Breast epithelium (tissue), 4 donors: ENCODE results near the gene KCNJ10. TPM values are rescaled to one million over a fixed set of nuclear protein-coding genes. Genes with fewer than 3 reads are reported as not detected.
A peak's percentile ranks its signal among the peaks of the same experiment; 100 is the strongest.

ENCODE experiments used
- DNase-seq, 2 donors: peaks; one replicate each; pipeline ENCODE4 v3.0.0-alpha.2; 2019; ENCODE audit warnings: low spot score in 2 of 2
- H3K27ac ChIP-seq, 2 donors: fragments of 200-600 bp; sonication (generic) in 1 of 2; one replicate each; pipeline ENCODE4 v1.5.1; 2016 to 2019; ENCODE audit warnings: mild to moderate bottlenecking in 1 of 2
- H3K27me3 ChIP-seq, 2 donors: fragments of 200-600 bp; sonication (generic) in 1 of 2; one replicate each; pipeline versions ENCODE4 v1.5.1 to v1.6.0; 2017 to 2019; ENCODE audit warnings: control low read depth in 1 of 2, mild to moderate bottlenecking in 1 of 2
- H3K36me3 ChIP-seq: fragments of 200-600 bp; one replicate; pipeline ENCODE4 v1.5.1; 2019
- H3K4me1 ChIP-seq, 2 donors: fragments of 200-600 bp; sonication (generic); one replicate each; pipeline ENCODE4 v1.5.1; 2016 to 2019; ENCODE audit warnings: control low read depth in 1 of 2
- H3K4me3 ChIP-seq, 3 donors: fragments of 200-600 bp; sonication (generic); 1 replicate in 2 of 3; 2 replicates in 1 of 3; pipeline ENCODE4 v1.5.1; 2016 to 2019; ENCODE audit warnings: mild to moderate bottlenecking in 3 of 3, moderate library complexity in 2 of 3
- H3K9me3 ChIP-seq, 2 donors: fragments of 200-600 bp; sonication (generic) in 1 of 2; one replicate each; pipeline ENCODE4 v1.5.1; 2016 to 2019; ENCODE audit warnings: control low read depth in 1 of 2
- POLR2A ChIP-seq: fragments of 450-650 bp; IDR thresholded peaks from one replicate; pipeline ENCODE4 v1.6.1; 2016; ENCODE audit warnings: antibody characterized with exemption, mild to moderate bottlenecking, moderate library complexity
- POLR2AphosphoS5 ChIP-seq, 3 donors: sonication (generic); formaldehyde crosslinking; IDR thresholded peaks; one replicate each; pipeline ENCODE4 v1.6.1; 2017; ENCODE audit warnings: antibody characterized with exemption in 3 of 3
- intact Hi-C: fragments of 100-400 bp; cut with DNase I; formaldehyde crosslinking; loops from one replicate; pipeline ENCODE4 v1.15.1; 2023; ENCODE audit warnings: low total_unique reads
- total RNA-seq, 3 donors: library from RNA; depleted of rRNA; stranded (reverse); fragments of >200 nt; gene quantifications; one replicate each; pipeline ENCODE4 v1.1.0, GENCODE V29; 2016
- TF ChIP-seq, protein P1 (sequence below), 3 donors: fragments of 450-650 bp; IDR thresholded peaks; one replicate each; pipeline ENCODE4 v1.5.1; 2016 to 2017; ENCODE audit warnings: antibody characterized with exemption in 3 of 3, mild to moderate bottlenecking in 3 of 3, moderate library complexity in 3 of 3

Gene KCNJ10
- total RNA-seq, 3 donors from 2014 or later, result 0.15 TPM; not detected in 2

DNA sequence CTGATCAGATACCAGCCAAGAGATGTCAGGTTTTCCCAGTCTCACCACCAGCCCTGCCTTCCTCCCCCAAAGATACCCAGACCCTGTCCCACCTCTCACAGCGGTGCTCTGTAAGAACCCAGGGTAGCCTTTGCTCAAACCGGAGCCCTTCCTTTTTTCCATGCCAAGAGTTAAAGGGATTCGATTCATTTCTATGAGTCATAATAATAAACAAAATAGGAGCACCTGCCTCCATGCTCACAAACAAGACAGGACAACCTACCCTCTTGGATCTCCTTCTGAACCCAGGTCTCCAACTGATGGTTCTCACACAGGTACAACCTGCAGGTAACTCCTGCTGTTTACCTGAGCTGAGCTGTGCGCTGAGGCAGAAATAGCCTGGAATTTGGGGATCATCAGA is 39.7 kb upstream of the KCNJ10 start:
- H3K36me3 ChIP-seq, result no peaks in the 10 kb centered on the region
- DNase-seq, result no peak
- no peaks in the 10 kb centered on the region for H3K27me3 ChIP-seq
- no peak overlapping the region for H3K4me3 ChIP-seq
- peak overlapping the region; percentile 7 to 25 for H3K27ac ChIP-seq
- no peaks in the 10 kb centered on the region for H3K4me1 ChIP-seq
- intact Hi-C loops, result no loop called here
- H3K9me3 ChIP-seq, result no peaks in the 10 kb centered on the region
- TF ChIP-seq POLR2A (no peak), POLR2AphosphoS5 (IDR thresholded peaks at IDR 0.05) (no peak)
- TF ChIP-seq, protein P1, sequence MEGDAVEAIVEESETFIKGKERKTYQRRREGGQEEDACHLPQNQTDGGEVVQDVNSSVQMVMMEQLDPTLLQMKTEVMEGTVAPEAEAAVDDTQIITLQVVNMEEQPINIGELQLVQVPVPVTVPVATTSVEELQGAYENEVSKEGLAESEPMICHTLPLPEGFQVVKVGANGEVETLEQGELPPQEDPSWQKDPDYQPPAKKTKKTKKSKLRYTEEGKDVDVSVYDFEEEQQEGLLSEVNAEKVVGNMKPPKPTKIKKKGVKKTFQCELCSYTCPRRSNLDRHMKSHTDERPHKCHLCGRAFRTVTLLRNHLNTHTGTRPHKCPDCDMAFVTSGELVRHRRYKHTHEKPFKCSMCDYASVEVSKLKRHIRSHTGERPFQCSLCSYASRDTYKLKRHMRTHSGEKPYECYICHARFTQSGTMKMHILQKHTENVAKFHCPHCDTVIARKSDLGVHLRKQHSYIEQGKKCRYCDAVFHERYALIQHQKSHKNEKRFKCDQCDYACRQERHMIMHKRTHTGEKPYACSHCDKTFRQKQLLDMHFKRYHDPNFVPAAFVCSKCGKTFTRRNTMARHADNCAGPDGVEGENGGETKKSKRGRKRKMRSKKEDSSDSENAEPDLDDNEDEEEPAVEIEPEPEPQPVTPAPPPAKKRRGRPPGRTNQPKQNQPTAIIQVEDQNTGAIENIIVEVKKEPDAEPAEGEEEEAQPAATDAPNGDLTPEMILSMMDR (IDR thresholded peaks at IDR 0.05), result no peak

DNA sequence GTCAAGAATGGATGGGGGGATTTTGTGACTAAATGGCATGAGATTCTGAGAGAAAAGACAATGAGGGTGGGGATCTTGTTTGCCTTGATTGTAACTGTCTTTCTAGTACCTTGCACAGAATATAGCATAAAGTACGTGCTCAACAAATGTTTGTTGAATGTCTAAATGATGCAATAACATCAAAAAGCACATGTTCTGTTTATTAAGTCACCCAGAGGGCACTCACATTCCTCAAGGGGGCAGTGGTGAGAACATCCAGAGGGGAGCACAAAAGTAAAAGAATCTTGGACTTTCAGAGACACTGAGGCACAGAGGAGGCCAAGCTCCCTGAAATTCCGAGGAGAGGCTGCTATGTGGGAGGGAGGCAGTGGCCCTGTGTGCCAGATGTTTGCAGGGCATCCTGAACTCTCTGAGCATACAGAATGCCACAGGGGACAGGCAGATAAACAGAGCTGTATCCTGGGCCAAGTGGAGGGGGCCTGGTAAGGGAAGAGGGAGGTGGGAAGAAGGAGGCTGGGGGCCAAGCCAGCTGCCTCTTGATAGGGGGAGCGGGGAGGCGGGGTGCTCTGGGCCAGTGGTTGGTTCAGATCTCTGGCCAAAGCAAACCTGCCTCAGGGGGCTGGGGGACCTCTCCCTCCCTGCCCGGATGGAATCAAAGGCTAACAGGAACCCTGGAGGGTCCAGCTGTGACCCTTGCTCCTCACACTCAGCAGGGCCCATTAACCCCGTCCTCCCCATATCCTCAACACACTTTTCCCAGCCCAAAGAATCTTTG is 39.1 kb upstream of the KCNJ10 start:
- no peak for DNase-seq
- no peaks in the 10 kb centered on the region for H3K36me3 ChIP-seq
- peaks cover under 1 to 4% of the 10 kb centered on the region in 2 donors for H3K4me1 ChIP-seq
- intact Hi-C loops, result no loop called here
- TF ChIP-seq POLR2A, result no peak
- TF ChIP-seq, protein P1 (IDR thresholded peaks at IDR 0.05), result peak in 1 of 3 donors; percentile 17
- H3K9me3 ChIP-seq, result no peaks in the 10 kb centered on the region
- H3K27me3 ChIP-seq, result no peaks in the 10 kb centered on the region
- H3K4me3 ChIP-seq, result no peak overlapping the region
- H3K27ac ChIP-seq, result peak overlapping the region; percentile 7 to 25

DNA sequence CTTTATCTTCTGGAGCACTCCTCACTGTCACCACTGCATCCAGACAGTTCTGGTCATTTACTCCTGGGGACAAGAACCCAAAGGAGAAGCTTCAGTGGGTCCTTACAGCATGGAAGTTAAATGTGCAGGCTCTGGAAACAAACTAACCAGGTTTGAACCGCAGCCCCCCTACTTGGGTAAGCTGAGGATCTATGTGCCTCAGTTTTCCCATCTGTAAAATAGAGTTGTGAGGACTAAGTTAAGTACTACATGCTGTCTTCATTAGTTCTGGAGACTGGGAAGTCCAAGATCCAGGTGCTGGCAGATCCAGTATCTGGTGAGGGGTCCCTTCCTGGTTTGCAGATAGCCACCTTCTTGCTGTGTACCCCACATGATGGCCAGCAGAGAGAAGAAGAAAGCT is 37.6 kb upstream of the KCNJ10 start:
- Histone ChIP-seq H3K27me3 (no peaks in the 10 kb centered on the region), H3K4me3 (no peak overlapping the region), H3K4me1 (peaks cover 7 to 8% of the 10 kb centered on the region in 2 donors), H3K9me3 (no peaks in the 10 kb centered on the region), H3K27ac (no peak overlapping the region), H3K36me3 (no peaks in the 10 kb centered on the region)
- intact Hi-C loops, result no loop called here
- no peak for DNase-seq
- no peak for TF ChIP-seq POLR2A
- TF ChIP-seq, protein P1 (IDR thresholded peaks at IDR 0.05), result no peak
- no peak for TF ChIP-seq POLR2AphosphoS5 (IDR thresholded peaks at IDR 0.05)

DNA sequence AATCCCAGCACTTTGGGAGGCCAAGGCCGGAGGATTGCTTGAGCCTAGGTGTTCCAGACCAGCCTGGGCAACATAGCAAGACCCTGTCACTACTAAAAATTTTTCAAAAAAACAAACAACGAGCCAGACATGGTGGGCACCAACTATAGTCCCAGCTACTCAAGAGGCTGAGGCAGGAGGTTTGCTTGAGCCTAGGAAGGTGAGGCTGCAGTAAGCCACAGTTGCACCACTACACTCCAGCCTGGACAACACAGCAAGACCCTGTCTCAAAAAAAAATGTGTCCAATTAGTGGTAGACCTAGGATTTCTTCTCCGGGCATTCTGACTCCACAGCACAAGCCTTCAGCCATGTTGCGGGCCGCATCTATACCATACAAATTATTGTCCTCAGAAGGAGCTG is 35.2 kb upstream of the KCNJ10 start:
- no peak overlapping the region for H3K4me3 ChIP-seq
- intact Hi-C loops, result no loop called here
- no peak overlapping the region for H3K27ac ChIP-seq
- no peaks in the 10 kb centered on the region for H3K27me3 ChIP-seq
- DNase-seq, result no peak
- peaks cover 7 to 14% of the 10 kb centered on the region in 2 donors for H3K4me1 ChIP-seq
- H3K9me3 ChIP-seq, result no peaks in the 10 kb centered on the region
- TF ChIP-seq, protein P1 (IDR thresholded peaks at IDR 0.05), result no peak
- TF ChIP-seq POLR2A, result no peak
- no peak for TF ChIP-seq POLR2AphosphoS5 (IDR thresholded peaks at IDR 0.05)
- H3K36me3 ChIP-seq, result no peaks in the 10 kb centered on the region

DNA sequence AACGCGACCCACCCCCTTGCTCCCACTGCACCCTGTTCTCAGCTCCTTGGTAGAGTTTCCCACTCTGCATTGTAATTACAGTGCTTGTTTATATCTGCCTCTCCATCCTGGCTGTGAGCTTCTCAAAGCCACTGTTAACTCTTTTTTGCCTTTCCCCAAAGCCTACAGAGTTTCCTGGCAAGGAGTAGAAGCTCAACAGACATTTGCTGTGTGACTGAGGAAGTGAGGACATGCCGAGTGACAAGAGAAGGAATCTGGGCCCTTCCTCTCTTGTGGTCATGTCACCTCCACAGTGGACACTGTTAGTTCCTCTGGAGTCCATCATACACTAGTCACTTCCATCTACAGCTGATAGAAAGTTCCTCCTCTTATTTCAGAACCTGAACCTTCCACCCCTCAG is 34.5 kb upstream of the KCNJ10 start:
- H3K4me3 ChIP-seq, result no peak overlapping the region
- H3K4me1 ChIP-seq, result peaks cover 7 to 14% of the 10 kb centered on the region in 2 donors
- DNase-seq, result no peak
- no peak for TF ChIP-seq POLR2AphosphoS5 (IDR thresholded peaks at IDR 0.05)
- TF ChIP-seq, protein P1 (IDR thresholded peaks at IDR 0.05), result no peak
- no peak for TF ChIP-seq POLR2A
- no peaks in the 10 kb centered on the region for H3K36me3 ChIP-seq
- no peaks in the 10 kb centered on the region for H3K9me3 ChIP-seq
- intact Hi-C loops, result no loop called here
- peak overlapping the region; percentile 30 to 51 for H3K27ac ChIP-seq
- no peaks in the 10 kb centered on the region for H3K27me3 ChIP-seq
